ENCODE data around the gene ALDH8A1.

GRCh38 chr6:134943522-134944111 lies 6.3 kb downstream of the ALDH8A1 start:
- no peak for TF ChIP-seq CTCF (IDR thresholded peaks at IDR 0.05; ENCODE audit: insufficient read depth, low read length)
- no peak for TF ChIP-seq REST (IDR thresholded peaks at IDR 0.05; ENCODE audit: insufficient replicate concordance, low read depth)
- TF ChIP-seq POLR2AphosphoS5 (IDR thresholded peaks at IDR 0.05; ENCODE audit: low read depth): no peak

Measured in HL-60 (cell line).